WERI-Rb-1 (cell line): ENCODE data around the gene SCNN1B.
A peak's percentile ranks its signal among the peaks of the same experiment; 100 is the strongest.
"Not testable (repeated sequence)": the region's sequence is repeated elsewhere in the genome, so short reads cannot be mapped to it uniquely, and the experiment has no call there.

ENCODE experiments used
- DNase-seq: peaks from one replicate; pipeline ENCODE4 v3.0.0-alpha.2; 2020
- H3K27ac ChIP-seq: fragments of 250-450 bp; sonication (Bioruptor Pico); 2 replicates; pipeline ENCODE4 v1.5.1; 2020; ENCODE audit warnings: mild to moderate bottlenecking, moderate library complexity
- H3K27me3 ChIP-seq: fragments of 250-450 bp; sonication (Bioruptor Pico); 2 replicates; pipeline ENCODE4 v1.5.1; 2021; ENCODE audit warnings: mild to moderate bottlenecking, low read depth, moderate library complexity; ENCODE audit not compliant: insufficient read depth, severe bottlenecking
- H3K36me3 ChIP-seq: fragments of 250-450 bp; sonication (Bioruptor Pico); 2 replicates; pipeline ENCODE4 v1.5.1; 2020; ENCODE audit warnings: mild to moderate bottlenecking, moderate library complexity
- H3K4me3 ChIP-seq: 2 replicates; pipeline ENCODE4 v1.5.1; 2011; ENCODE audit warnings: low read depth, mild to moderate bottlenecking, control low read depth, low read length
- H3K9me3 ChIP-seq: fragments of 250-450 bp; sonication (Bioruptor Pico); 2 replicates; pipeline ENCODE4 v1.5.1; 2021; ENCODE audit warnings: mild to moderate bottlenecking, moderate library complexity; ENCODE audit not compliant: severe bottlenecking
- TF ChIP-seq, protein P1 (sequence below): IDR thresholded peaks from 2 replicates; pipeline ENCODE4 v1.5.1; 2011; ENCODE audit warnings: low read depth, mild to moderate bottlenecking, control low read depth, inconsistent platforms, low read length

Gene SCNN1B, protein sequence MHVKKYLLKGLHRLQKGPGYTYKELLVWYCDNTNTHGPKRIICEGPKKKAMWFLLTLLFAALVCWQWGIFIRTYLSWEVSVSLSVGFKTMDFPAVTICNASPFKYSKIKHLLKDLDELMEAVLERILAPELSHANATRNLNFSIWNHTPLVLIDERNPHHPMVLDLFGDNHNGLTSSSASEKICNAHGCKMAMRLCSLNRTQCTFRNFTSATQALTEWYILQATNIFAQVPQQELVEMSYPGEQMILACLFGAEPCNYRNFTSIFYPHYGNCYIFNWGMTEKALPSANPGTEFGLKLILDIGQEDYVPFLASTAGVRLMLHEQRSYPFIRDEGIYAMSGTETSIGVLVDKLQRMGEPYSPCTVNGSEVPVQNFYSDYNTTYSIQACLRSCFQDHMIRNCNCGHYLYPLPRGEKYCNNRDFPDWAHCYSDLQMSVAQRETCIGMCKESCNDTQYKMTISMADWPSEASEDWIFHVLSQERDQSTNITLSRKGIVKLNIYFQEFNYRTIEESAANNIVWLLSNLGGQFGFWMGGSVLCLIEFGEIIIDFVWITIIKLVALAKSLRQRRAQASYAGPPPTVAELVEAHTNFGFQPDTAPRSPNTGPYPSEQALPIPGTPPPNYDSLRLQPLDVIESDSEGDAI

DNA sequence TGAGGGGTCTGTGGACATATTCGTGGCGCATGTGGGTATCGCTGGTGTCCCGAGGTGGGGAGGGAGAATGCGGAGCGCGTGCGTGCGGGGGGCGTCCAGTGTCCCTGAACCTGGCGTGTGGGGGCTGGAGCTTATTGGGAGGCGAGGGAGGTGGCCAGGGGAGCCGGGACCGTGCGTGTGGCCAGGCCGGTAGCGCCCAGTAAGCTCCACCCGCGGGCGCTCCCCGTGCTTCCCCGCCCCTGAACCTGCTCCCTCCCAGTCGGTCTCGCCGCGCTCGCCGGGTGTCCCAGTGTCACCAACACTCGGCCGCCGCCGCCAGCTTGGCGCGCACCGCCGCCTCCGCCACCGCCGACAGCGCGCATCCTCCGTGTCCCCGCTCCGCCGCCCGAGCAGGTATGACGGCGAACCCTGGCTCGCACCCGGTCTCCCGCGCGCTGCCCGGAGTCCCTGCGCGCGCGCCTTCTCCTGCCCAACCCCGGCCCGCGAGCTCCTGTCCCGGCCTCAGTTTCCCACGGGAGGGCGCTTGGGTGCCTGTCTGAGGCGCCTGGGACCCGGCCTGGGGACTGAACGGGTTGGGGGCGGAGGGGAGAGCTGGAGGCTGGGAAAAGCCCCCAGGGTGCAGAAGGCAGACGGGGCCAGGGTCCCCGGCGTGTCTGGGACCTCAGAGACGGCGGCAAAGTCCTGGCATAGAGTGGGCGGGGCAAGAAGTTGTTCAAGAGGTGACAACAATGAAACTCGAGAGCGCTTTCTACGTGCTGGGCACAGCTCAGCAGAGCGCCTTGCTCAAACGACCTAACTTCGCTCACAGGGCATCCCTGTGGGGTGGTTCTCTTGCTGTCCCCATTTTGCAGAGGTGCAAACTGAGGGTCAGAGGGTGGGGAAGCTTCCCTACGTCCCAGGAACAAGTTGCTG is at the start of gene SCNN1B:
Gene SCNN1B, plus strand, starts transcription at position 258 of the 912 bp plus-strand sequence. CDS start 46,298 bp downstream, outside the sequence.
- DNase-seq = peak; percentile 51
- Histone ChIP-seq H3K4me3 (peak within 1 kb of the TSS; percentile 49), H3K27ac (no peak within 1 kb of the TSS), H3K36me3 (no peaks in the 10 kb centered on the region), H3K27me3 (peaks cover 7% of the 10 kb centered on the region), H3K9me3 (peaks cover 1% of the 10 kb centered on the region)
- TF ChIP-seq, protein P1, sequence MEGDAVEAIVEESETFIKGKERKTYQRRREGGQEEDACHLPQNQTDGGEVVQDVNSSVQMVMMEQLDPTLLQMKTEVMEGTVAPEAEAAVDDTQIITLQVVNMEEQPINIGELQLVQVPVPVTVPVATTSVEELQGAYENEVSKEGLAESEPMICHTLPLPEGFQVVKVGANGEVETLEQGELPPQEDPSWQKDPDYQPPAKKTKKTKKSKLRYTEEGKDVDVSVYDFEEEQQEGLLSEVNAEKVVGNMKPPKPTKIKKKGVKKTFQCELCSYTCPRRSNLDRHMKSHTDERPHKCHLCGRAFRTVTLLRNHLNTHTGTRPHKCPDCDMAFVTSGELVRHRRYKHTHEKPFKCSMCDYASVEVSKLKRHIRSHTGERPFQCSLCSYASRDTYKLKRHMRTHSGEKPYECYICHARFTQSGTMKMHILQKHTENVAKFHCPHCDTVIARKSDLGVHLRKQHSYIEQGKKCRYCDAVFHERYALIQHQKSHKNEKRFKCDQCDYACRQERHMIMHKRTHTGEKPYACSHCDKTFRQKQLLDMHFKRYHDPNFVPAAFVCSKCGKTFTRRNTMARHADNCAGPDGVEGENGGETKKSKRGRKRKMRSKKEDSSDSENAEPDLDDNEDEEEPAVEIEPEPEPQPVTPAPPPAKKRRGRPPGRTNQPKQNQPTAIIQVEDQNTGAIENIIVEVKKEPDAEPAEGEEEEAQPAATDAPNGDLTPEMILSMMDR = peak; percentile 22; the same call in 1 of the 2 replicates

DNA sequence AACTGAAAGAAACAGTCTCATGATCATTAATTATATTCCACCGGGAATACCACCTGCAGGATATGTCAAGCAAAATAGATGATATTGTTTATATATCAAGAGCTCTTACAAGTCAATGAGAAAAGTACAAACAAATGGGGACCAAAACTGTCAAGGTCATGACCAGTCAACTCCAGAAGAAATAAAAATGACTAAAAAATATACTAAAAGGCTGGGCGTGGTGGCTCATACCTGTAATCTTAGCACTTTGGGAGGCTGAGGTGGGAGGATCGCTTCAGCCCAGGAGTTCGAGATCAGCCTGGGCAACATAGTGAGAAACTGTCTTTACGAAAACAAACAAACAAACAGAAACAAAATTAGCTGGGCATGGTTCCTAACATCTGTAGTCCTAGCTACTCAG is 49.8 kb upstream of the SCNN1B start:
- no peaks in the 10 kb centered on the region for H3K27me3 ChIP-seq
- peaks cover 2% of the 10 kb centered on the region for H3K9me3 ChIP-seq
- no peaks in the 10 kb centered on the region for H3K36me3 ChIP-seq
- TF ChIP-seq, protein P1 = no peak
- no peak overlapping the region for H3K4me3 ChIP-seq
- DNase-seq = no peak
- no peak overlapping the region for H3K27ac ChIP-seq

DNA sequence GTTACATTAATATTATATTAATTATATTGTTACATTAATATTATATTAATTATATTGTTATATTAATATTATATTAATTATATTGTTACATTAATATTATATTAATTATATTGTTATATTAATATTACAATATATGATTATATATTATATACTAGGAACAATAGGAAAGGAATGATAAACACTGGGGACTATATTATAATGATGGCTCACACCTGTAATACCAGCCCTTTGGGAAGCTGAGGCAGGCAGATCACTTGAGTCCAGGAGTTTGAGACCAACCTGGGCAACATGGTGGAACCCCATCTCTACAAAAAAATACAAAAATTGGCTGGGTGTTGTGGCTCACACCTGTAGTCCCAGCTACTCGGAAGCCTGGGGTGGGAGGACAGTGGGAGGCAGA is 48.5 kb upstream of the SCNN1B start:
- not testable (repeated sequence) for H3K36me3 ChIP-seq, H3K27ac ChIP-seq, H3K27me3 ChIP-seq, H3K4me3 ChIP-seq, H3K9me3 ChIP-seq, DNase-seq

DNA sequence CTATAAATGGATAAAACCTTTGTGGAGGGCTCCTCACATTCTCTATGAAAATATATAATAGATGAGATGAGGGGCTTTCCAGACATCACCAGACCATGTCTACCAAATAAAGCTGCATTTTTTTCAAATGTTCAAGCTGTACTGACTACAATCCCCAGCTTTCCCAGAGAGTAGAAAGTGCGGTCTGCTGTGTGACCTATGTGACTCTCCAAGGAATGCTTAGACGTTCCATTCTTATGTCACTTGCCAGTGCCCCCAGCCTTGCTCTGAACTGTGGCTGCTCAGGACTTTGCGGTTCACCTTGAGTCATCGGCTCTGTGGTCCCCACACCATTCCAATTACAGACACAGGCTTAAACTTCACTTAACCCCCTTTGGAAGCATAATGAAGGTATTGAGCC is 47.8 kb upstream of the SCNN1B start:
- Histone ChIP-seq H3K9me3 (peaks cover 2% of the 10 kb centered on the region), H3K4me3 (no peak overlapping the region), H3K36me3 (no peaks in the 10 kb centered on the region), H3K27me3 (no peaks in the 10 kb centered on the region), H3K27ac (no peak overlapping the region)
- no peak for DNase-seq
- TF ChIP-seq, protein P1 = no peak

DNA sequence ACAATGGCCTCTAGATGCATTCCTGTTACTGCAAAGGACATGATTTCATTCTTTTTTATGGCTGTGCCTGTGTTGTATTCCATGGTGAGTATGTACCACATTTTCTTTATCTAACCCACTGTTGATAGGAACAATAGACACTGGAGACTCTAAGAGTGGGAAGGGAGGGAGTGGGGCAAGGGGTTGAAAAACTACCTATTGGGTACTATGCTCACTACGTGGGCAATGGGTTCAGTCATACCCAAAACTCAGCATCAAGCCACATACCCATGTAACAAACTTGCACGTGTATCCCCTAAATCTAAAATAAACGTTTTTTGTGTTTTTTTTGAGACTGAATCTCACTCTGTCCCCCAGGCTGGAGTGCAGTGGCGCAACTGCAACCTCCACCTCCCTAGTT is 47.1 kb upstream of the SCNN1B start:
- DNase-seq = no peak
- no peaks in the 10 kb centered on the region for H3K36me3 ChIP-seq
- TF ChIP-seq, protein P1 = no peak
- no peaks in the 10 kb centered on the region for H3K27me3 ChIP-seq
- peaks cover 2% of the 10 kb centered on the region for H3K9me3 ChIP-seq
- no peak overlapping the region for H3K4me3 ChIP-seq
- no peak overlapping the region for H3K27ac ChIP-seq

DNA sequence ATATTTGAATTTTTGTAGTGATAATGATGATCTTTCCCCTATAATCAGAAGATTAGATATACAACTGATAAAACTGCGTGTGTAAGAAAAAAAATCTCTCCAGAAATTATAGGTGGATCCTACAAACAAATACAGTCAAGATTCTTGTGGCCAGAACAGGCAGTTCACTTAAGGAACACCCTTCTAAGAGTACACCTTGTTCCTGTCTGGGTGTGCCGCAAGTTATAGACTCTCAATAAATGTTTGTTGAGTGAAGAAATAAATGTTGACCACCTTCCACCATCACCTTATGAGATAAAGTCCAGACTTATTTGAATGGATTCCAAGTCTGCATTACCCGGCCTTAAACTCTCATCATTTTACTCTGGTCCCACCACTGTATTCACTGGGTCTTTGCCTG is 45.7 kb upstream of the SCNN1B start:
- Histone ChIP-seq H3K36me3 (no peaks in the 10 kb centered on the region), H3K27me3 (no peaks in the 10 kb centered on the region), H3K27ac (no peak overlapping the region), H3K9me3 (no peaks in the 10 kb centered on the region), H3K4me3 (no peak overlapping the region)
- TF ChIP-seq, protein P1 = no peak
- DNase-seq = no peak
